Measurements from ENCODE around the gene MRPL24.

Gene MRPL24

DNA sequence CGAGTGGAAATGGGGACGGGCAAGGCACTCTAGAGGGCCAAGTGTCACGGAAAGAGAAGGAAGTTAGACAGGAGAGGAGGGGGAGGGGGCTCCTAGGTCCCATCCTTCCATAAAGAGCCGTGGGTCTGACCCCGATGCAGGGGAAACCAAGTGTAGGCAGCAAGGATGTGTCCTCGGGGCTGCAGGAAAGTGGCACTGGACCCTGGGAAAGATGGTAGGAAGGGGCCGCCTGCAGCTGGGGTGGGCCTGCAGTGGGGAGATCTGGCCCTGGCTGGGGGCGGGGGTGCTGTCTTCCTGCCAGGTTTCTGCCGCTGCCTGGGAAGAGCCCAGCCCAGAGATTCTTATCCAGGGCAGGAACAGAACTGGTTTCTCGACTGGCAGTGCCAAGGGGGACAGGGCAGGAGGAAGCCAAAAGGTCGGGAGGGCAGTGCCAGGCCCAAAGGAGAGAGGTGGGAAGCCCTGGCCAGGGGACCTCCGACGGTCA is 48.4 kb downstream of the MRPL24 start:
- DNase-seq (ENCODE audit: low spot score): no peak

DNA sequence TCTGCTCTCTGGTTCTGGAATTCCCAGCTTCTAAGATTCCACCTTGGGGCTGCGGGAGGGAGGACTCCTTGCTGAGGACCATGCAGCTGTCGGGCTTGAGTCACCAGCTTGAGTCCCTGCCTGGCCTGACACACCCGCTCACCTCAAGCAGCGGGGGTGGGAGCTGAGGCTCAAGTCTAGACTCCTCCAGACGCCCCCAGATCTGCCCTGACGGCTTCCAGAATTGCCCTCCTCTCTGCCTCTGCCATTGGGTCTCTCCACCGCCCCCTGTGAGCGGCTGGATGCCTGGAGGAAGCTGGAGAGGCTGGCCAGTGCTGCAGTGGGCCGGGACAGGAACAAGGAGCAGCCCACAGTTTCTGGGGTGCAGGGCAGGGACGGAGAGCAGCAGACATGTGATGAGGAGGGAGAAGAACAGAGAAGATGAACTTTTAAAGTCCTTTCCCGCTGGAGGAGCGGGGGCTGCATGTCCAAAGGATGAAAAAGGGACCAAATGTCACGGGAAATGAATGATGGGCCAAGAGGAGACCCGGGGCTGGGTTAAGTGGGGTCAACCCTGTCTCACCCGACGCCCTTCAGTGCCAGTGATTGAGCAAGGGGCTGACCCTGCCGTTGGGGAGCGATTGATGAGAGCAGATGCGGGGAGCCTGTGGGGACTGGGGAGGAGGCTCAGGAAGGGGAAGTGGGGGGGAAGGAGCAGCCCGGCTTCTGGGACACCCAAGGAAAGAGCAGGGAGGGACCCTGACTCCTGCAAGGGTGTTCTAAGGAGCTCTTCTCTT is 49.0 kb downstream of the MRPL24 start:
- no peak for DNase-seq (ENCODE audit: low spot score)

- no peak for DNase-seq (ENCODE audit: low spot score)
Measured at GRCh38 chr1:156691191-156691590, 49.7 kb downstream of the MRPL24 start.

GRCh38 chr1:156690675-156691036 is 50.2 kb downstream of the MRPL24 start:
- DNase-seq (ENCODE audit: low spot score): no peak

DNA sequence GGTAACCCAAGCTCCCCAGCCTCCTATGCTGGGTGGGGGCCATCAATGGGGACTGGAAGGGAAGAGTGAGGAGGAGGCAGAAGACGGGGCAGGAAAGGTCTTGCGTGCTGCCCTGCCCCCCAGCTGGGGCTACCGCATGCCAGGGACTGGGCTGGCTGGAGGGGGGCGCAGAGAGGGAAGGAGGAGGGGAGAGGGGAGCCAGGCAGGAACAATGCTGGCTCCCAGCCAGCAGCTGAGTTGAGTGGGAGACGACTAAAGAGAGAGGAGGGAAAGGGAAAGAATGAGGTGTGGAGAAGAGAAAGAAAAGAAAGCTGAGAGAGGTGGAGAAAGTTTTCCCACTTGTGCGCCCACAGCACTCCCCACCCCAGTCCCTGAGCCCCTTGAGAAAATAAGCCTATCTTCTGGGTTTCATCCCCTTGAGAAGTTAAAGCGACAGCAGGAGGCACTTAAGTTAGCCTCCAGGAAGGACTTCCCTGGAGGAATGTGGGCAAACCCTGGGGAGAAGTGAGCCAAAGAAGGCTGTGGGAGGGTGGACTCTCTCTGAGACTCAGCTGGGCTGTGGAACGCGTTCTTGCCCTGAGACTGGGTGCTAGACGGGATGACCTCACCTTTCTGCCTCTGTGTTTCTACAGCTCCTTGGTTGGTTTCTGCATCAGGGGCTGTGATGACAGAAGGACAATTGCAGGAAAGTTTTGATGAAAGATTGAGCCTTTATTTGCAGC is 50.8 kb downstream of the MRPL24 start:
- no peak for DNase-seq (ENCODE audit: low spot score)

DNA sequence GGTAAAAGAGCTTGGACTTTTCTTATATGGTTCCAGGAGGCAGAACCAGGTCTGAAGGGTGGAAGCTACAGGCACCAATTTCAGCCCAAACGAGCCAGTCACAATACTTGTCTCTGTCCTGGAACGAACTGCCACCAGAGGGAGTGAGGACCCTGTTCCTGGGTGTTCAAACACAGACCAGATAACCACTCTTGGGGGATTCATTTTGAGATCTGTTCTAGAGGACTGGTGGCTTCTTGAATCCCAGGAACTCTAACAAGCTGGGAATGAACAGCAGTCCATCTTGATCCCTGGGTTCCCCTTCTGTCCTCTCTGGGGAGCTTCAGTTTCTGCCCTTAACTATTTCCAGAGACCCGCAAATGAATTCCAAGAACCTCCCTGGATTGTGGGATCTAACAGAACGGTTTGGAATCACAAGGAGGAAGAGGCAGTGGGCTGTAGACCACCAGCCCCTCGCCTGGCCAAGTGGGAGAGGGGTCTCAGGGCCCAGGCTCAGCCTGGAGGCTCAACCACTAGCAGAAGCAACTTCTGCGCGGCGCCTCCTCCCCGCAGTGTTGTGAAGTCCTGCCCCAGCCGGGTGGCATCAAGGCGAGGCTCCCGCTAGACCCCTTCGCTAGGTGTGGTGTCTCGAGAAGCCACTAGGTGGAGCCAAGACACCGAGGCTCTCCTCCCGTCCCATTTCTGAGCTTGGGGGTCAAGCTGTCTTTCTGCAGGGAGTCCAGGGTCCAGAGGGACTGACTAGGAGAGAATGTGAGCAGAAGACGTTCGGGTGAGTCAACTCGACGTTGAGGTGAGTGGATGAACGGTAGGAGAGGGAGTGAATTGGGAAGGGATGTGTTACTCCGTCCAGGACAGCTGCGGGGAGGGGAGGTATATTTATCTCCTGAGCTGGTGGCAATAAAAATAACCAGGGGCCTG is 51.6 kb downstream of the MRPL24 start:
- DNase-seq (ENCODE audit: low spot score): peak; percentile 85

Data from COLO829 (cell line).